NCI-H526 treated with DMSO at 0.1 percent for 48 hours (cell line): Measurements from ENCODE around the gene CENPP.

ENCODE experiments used
- DNase-seq: peaks from one replicate; lab custom pipeline; 2025; lab: John Stamatoyannopoulos, UW

The CENPP gene

DNA sequence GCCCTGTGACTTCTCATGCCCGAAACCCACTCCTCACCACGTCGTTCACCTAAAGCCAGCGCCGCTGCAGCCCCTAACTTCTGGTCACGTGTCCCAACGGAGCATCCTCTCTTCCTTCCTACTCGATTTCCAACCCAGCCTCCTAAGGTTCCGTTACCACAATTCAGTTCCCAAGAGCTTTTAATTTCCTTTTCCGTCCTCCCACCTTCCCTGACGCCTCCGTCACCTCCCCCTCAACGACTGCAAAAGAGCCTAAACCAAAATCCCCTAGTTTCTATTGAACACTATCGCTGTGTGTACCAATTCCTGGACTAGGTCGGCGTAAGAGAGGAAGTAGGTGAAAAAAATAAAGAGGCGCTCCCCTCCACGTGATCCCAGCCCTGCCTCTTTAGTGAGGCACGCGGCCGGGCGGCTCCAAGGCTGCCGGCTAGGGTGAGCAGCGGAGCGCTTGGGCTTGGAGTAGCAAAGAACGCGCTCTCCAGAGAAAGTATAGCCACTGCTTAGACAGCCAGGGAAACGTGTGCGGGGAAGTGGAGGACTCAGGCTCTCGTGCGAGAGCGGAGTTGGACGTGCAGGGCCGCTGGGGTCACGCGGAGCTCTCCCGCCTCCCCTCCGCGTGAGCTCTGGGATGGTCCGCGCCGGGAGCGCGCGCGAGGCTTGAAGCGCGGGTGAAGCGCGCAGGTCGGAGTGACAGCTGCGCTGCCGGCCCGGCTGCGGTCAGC, at the start of gene CENPP, which contains the start of gene NOL8:
Gene CENPP, plus strand, starts transcription at position 685 of the 722 bp plus-strand sequence.
Gene NOL8, minus strand, starts transcription at position 82 of the 722 bp plus-strand sequence. CDS start 1,189 bp downstream, outside the sequence.
- peak; percentile 82 for DNase-seq

GRCh38 chr9:92276331-92277032, 49.3 kb upstream of the CENPP start:
- no peak for DNase-seq

- DNase-seq = no peak
Observed at GRCh38 chr9:92278110-92278509, 47.6 kb upstream of the CENPP start.

- no peak for DNase-seq
Observed at GRCh38 chr9:92279302-92279701, 46.5 kb upstream of the CENPP start.

DNA sequence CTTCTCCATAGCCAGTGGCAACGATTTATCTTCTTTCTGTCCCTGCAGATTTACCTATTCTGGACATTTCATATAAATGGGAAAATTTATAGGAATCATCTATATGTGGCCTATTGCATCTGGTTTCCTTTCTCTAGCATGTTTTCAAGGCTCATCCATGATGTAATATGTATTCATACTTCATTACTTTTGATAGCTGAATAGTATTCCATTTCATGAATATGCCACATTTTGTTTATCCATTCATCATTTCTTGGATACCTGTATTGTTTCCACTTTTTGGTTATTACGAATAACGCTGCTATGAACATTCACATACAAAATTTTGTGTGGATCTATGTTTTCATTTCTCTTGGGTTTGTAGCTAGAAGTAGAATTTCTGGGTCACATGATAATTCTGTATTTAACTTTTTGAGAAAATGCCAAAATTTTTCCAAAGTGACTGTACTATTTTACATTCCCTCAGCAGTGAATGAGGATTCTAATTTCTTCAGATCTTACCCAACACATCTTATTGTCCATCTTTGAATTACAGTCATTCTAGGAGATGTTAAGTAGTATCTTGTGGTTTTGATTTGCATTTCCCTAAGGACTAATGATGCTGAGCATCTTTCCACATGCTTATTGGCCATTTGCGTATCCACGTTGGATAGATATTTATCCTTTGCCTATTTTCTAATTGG, 35.9 kb upstream of the CENPP start:
- DNase-seq = no peak

DNA sequence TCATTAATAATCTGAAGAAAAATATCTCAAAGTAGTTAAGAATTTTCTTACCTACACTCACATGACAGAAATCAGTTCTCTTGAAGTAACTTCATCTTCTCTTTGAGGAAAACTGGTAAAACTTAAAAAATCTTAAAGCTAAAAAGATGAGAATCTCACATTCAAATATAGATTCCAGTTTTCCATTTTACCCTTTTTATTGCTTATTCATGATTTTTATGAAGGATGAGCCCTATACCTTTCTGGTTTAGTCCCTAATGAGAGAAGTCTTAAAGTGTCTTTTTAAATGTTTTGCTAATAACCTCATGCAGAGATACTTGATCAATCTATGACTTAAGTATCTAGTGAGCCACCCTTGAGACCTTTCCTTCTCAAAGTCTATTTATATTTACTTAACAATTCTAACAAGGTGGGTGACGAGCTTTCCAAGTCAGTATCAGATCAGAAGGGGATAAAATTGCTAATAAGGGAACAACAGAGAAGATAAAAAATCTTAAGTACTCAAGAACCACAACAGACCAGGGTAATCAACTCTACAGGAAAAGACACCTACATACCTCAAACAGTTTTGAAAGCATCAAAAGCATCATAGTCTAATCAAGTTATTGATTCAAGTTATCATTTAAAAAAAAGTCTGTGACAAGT, 34.8 kb upstream of the CENPP start:
- DNase-seq = no peak

GRCh38 chr9:92291577-92291976, 34.2 kb upstream of the CENPP start:
- DNase-seq = no peak

GRCh38 chr9:92292338-92293074, 33.2 kb upstream of the CENPP start:
- DNase-seq = no peak

DNA sequence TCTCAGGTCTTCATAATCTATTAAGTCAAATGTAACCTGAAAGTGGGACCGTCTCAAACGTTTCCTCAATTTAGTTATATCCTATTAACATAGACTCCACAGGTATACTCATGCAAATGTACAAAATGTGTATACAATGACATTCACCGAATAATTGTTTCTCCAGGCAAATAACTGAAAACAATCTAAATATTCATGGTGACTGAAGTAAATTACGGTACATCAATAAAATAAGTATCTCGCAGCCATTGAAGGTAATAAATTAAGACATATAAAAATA, 32.7 kb upstream of the CENPP start:
- DNase-seq = no peak

DNA sequence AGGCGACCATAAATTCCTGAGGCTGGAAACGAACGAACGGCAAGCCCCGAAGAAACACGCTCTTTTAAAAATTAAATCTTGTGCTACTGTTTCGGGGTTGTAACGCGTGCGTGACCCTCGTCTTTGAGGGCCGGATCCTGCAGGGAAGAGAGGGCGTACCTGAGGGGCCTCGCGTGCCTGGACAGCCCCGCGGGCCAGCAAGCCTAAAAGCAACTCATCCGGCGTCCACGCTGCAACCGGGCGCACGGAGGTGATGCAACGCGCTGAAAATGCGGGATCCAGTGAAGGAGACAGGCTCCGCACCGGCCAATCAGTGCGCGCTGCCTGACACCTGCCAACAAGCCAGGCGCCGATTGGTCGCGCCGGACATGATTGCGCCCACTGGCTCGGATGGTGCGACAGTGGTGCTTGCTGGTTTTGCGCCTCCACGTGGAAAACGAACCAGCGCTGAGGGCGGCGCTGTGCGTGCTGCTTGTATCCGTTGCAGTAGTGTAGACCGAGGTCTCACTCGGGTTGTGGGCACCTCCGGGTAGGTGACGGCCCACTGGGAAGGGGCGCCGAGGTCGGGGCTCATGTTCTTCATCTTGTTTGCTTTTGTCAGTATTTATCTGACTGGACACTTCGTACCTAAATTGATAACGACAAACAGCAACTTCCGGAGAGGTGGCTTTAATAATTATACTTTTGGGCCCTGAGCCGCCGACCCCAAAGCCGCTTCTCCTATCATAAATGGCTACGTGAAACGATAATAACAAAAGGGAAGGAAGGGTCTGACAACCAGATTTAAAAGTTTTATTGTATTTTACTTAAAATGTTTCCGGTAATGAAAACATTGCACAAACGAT, 32.1 kb upstream of the CENPP start, which contains the start of gene IARS1:
Gene IARS1, minus strand, starts transcription at position 246 of the 845 bp plus-strand sequence. CDS start 4,278 bp downstream, outside the sequence.
- DNase-seq = peak; percentile 89

- no peak for DNase-seq
Observed at GRCh38 chr9:92294297-92294676, 31.5 kb upstream of the CENPP start.

- no peak for DNase-seq
Observed at GRCh38 chr9:92295240-92295790, 30.4 kb upstream of the CENPP start.

GRCh38 chr9:92295827-92296258, 29.9 kb upstream of the CENPP start:
- DNase-seq = no peak

DNA sequence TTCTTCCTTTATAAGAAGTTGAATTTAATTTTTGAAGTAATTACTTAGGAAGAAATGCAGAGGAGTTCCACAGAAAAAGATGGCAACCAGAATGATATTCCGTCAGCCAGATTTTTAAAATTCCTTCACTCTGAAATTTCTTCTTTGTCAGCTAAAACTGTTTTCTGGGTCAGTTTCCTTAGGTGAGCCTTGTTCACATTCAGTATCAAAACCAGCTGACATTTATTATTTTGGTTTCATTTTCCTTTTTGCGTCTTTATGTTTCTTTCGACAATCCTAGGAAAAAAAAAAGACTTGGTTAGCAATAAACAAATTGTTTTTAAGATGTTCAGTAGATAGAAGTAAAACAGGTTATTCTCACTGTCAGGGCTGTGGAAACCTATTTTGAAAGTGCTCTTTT, 28.1 kb upstream of the CENPP start:
- DNase-seq = no peak

GRCh38 chr9:92298036-92298435, 27.7 kb upstream of the CENPP start:
- no peak for DNase-seq

DNA sequence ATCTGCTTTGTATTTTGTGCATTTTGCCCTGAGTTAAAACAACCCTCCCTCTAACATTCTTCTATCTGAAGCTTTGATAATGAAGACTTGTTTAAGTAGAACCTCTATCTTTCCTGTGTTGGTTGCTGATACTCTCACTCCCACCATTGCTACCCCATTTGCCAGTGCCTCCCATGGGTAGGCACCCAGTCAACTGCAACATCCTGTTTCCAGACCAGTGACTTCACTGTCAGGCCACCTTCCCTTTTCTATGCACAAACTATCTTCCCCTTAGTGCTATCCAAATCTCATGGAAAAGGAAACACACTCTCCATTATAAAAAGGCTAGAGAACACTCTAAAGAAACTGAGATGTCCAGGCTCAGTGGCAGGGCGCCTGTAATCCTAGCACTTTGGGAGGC, 26.6 kb upstream of the CENPP start:
- DNase-seq = no peak

- no peak for DNase-seq
Observed at GRCh38 chr9:92300936-92301335, 24.8 kb upstream of the CENPP start.

GRCh38 chr9:92308893-92309292, 16.9 kb upstream of the CENPP start:
- DNase-seq = no peak

DNA sequence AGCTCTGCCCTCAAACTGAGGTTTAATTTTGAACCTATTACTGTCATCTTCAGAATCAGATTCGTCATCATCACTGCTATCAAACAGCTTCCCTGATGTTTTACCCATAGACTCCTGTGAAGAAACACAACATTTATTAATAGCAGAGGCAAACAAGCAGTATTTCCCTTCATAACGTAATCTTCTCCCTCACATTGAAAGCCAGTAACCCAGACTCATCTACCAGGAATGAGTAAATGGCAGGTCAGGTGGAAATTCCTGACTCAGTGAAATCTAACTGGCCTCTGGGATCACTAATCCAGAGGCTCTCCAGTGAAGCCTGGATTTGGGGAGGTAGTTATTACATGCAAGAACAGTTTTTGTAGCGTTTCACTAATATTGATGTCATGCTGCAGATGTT, 15.2 kb upstream of the CENPP start:
- DNase-seq = no peak

- DNase-seq = no peak
Observed at GRCh38 chr9:92312887-92313623, 12.7 kb upstream of the CENPP start.
